ENCODE data around the gene PCDHGB7.
"Not testable (repeated sequence)": the region's sequence is repeated elsewhere in the genome, so short reads cannot be mapped to it uniquely, and the experiment has no call there.

Gene PCDHGB7

GRCh38 chr5:141412854-141413539, 4.5 kb upstream of the PCDHGB7 start, which contains the start of gene PCDHGA10:
PCDHGA10 (plus strand) TSS chr5:141412987; CDS start chr5:141413176, 189 bp downstream.
- H3K4me3 ChIP-seq (replicated peaks; ENCODE audit: low read depth, low read length) = peak within 1 kb of the TSS; percentile 43
- TF ChIP-seq CTCF (IDR thresholded peaks at IDR 0.05; ENCODE audit: low read depth, low read length, missing control alignments) = peak; percentile 62

GRCh38 chr5:141413540-141414069, 3.9 kb upstream of the PCDHGB7 start:
- peak overlapping the region; percentile 43 for H3K4me3 ChIP-seq (replicated peaks; ENCODE audit: low read depth, low read length)
- no peak for TF ChIP-seq CTCF (IDR thresholded peaks at IDR 0.05; ENCODE audit: low read depth, low read length, missing control alignments)
- DNase-seq (ENCODE audit: extremely low read depth, low read depth) = no peak

More at GRCh38 chr5:141412854-141413539, 4.5 kb upstream of the PCDHGB7 start, which contains the start of gene PCDHGA10:
- no peak for DNase-seq (ENCODE audit: extremely low read depth, low read depth)

GRCh38 chr5:141414548-141415274, 2.8 kb upstream of the PCDHGB7 start:
- H3K4me3 ChIP-seq (replicated peaks; ENCODE audit: low read depth, low read length); DNase-seq (ENCODE audit: extremely low read depth, low read depth): not testable (repeated sequence)

- not testable (repeated sequence) for H3K4me3 ChIP-seq (replicated peaks; ENCODE audit: low read depth, low read length); DNase-seq (ENCODE audit: extremely low read depth, low read depth)
Measured at GRCh38 chr5:141415275-141415618, 2.2 kb upstream of the PCDHGB7 start.

GRCh38 chr5:141419074-141419880, 1.8 kb downstream of the PCDHGB7 start:
- TF ChIP-seq CTCF (IDR thresholded peaks at IDR 0.05; ENCODE audit: low read depth, low read length, missing control alignments) = no peak
- DNase-seq (ENCODE audit: extremely low read depth, low read depth) = no peak

GRCh38 chr5:141420855-141421488, 3.5 kb downstream of the PCDHGB7 start, which contains the start of gene PCDHGA11:
PCDHGA11 (plus strand) TSS chr5:141421051; CDS start chr5:141421228, 177 bp downstream.
- peak within 1 kb of the TSS; percentile 42 for H3K4me3 ChIP-seq (replicated peaks; ENCODE audit: low read depth, low read length)
- peak; percentile 54 for TF ChIP-seq CTCF (IDR thresholded peaks at IDR 0.05; ENCODE audit: low read depth, low read length, missing control alignments)
- DNase-seq (ENCODE audit: extremely low read depth, low read depth) = no peak

More at GRCh38 chr5:141419074-141419880, 1.8 kb downstream of the PCDHGB7 start:
- no peak overlapping the region for H3K4me3 ChIP-seq (replicated peaks; ENCODE audit: low read depth, low read length)

- TF ChIP-seq CTCF (IDR thresholded peaks at IDR 0.05; ENCODE audit: low read depth, low read length, missing control alignments) = no peak
- no peak for DNase-seq (ENCODE audit: extremely low read depth, low read depth)
- peak overlapping the region; percentile 42 for H3K4me3 ChIP-seq (replicated peaks; ENCODE audit: low read depth, low read length)
Measured at GRCh38 chr5:141421489-141421855, 4.0 kb downstream of the PCDHGB7 start.

All from HFF-Myc (cell line).